HepG2 (cell line): ENCODE data around the gene BASP1.
"Not testable (repeated sequence)": the region's sequence is repeated elsewhere in the genome, so short reads cannot be mapped to it uniquely, and the experiment has no call there.

Experiments
- NCOA1 ChIP-seq: sonication (generic); formaldehyde crosslinking; IDR thresholded peaks from 2 replicates; pipeline ENCODE4 v1.9.0; 2021; ENCODE audit warnings: missing genetic modification reagents
- TF ChIP-seq, protein P1 (sequence below): sonication (generic); formaldehyde crosslinking; IDR thresholded peaks from 2 replicates; pipeline ENCODE4 v1.5.0; 2020; ENCODE audit warnings: mild to moderate bottlenecking, missing genetic modification reagents, moderate library complexity
- TF ChIP-seq, protein P2 (sequence below): sonication (generic); formaldehyde crosslinking; IDR thresholded peaks from 2 replicates; pipeline ENCODE4 v1.4.0; 2020; ENCODE audit warnings: missing genetic modification reagents

DNA sequence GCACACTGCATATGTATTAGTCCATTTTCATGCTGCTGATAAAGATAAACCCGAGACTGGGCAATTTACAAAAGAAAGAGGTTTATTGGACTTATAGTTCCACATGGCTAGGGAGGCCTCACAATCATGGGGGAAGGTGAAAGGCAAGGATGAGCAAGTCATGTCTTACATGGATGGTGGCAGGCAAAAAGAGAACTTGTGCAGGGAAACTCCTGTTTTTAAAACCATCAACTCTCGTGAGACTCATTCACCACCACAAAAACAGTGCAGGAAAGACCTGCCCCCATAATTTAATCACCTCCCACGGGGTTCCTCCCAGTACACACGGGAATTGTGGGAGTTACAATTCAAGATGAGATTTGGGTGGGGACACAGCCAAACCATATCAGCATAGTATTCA is 41.6 kb downstream of the BASP1 start:
- TF ChIP-seq, protein P1, sequence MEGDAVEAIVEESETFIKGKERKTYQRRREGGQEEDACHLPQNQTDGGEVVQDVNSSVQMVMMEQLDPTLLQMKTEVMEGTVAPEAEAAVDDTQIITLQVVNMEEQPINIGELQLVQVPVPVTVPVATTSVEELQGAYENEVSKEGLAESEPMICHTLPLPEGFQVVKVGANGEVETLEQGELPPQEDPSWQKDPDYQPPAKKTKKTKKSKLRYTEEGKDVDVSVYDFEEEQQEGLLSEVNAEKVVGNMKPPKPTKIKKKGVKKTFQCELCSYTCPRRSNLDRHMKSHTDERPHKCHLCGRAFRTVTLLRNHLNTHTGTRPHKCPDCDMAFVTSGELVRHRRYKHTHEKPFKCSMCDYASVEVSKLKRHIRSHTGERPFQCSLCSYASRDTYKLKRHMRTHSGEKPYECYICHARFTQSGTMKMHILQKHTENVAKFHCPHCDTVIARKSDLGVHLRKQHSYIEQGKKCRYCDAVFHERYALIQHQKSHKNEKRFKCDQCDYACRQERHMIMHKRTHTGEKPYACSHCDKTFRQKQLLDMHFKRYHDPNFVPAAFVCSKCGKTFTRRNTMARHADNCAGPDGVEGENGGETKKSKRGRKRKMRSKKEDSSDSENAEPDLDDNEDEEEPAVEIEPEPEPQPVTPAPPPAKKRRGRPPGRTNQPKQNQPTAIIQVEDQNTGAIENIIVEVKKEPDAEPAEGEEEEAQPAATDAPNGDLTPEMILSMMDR (CRISPR knock-in tag) = not testable (repeated sequence)
- not testable (repeated sequence) for TF ChIP-seq NCOA1 (CRISPR knock-in tag)
- TF ChIP-seq, protein P2, sequence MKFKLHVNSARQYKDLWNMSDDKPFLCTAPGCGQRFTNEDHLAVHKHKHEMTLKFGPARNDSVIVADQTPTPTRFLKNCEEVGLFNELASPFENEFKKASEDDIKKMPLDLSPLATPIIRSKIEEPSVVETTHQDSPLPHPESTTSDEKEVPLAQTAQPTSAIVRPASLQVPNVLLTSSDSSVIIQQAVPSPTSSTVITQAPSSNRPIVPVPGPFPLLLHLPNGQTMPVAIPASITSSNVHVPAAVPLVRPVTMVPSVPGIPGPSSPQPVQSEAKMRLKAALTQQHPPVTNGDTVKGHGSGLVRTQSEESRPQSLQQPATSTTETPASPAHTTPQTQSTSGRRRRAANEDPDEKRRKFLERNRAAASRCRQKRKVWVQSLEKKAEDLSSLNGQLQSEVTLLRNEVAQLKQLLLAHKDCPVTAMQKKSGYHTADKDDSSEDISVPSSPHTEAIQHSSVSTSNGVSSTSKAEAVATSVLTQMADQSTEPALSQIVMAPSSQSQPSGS (CRISPR knock-in tag) = not testable (repeated sequence)
